Measurements from ENCODE around the gene HELB.

HELB gene

GRCh38 chr12:66367015-66367667, 64.8 kb downstream of the HELB start:
- DNase-seq, result no peak

DNA sequence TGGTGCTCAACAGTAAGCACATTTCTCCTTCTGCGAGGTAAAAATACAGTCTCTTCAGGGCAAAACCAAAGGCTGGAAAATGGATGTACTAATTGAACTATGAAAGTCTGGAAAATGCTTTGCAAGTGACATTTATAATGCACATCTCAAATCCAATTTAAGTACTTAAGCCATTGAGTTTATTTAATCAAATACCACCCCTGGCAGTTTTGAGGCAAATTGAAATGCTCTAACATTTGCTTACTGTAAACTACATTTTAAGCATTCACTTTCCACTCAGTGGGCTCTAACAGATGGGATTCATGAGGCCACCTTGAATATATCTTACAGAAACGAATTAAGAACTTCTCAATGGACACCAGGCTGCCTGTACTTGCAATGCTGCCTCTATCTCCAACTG, 69.7 kb downstream of the HELB start:
- DNase-seq, result no peak

DNA sequence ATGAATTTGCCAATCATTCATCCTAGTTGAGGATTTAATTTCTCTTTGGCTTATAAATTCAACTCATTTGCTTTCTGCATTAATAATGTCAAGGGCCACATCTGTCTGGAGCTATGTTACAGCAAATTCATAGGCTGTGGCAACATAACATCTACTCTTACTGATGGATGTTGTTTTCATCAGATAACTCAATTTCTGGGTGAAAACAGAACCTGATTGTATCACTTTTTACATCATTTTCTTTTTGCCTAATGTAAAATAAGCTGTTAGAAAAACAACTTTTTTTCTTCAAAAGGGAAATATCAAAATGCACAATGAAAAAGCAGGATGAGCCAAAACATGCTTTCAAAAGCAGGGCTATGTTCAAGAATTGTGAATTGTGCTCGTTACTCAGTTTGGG, 73.3 kb downstream of the HELB start:
- DNase-seq, result no peak

GRCh38 chr12:66379616-66380015, 77.3 kb downstream of the HELB start:
- peak; percentile 14 to 46 for DNase-seq

DNA sequence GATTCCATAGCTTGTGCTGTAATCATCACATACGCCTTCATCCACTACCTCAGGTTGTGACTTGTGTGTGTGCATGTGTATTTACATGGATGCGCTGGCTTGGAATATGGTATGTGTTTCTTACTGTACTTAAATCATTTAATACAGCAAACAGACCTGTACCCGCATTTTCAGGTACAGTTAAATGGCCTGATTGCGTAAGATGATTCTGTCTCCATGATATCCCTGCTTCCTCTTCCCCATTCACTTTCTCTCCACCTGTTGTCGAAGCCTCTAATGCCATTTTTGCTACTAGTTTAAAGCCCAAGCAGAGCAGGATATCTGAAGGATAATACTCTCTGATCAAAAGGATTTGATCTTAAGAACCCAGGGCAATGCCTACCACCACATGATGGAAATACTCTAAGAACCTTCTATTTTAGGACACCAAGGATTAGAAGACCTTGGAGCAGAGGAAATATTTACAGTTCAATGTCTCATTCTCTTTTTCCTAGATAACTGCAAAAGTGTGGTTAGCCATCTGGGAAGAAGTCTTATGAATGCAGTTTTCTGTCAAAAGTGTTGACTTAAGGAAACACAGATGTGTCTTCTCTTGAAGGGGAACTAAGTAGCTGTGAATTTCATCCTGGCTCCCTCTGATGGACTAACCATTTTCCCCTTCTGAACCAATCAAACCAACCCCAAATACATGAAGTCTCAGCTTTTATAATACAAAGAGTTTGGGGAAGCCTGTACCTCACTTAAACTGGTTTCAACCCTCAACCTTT, 78.7 kb downstream of the HELB start:
- DNase-seq, result peak in 1 of 2 donors; percentile 3

DNA sequence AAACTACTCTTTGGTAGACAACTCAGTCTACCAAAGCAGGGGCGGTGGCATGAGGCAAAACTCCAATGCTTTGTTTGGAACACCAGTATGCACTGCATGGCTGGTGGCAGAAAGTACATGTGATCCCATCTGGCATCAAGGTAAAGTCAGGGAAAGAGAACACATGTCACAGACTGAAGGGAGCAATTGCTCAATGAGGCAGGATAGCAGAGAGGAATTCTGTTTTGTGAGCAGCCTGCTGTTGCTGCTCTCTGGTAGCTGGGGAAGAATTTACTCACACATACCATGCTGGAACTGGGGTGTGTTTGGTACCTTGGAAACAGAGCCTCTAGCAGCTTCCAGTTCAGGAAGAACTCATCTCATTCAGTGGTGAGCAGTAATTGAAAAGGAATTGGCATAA, 84.8 kb downstream of the HELB start:
- DNase-seq, result no peak
